HPDE6-E6E7 (cell line): Measurements from ENCODE around the gene ZFP82.

Source experiments
- DNase-seq: peaks from one replicate; pipeline ENCODE4 v3.0.0; 2011; ENCODE audit warnings: missing footprints; ENCODE audit errors: extremely low spot score

Gene ZFP82

DNA sequence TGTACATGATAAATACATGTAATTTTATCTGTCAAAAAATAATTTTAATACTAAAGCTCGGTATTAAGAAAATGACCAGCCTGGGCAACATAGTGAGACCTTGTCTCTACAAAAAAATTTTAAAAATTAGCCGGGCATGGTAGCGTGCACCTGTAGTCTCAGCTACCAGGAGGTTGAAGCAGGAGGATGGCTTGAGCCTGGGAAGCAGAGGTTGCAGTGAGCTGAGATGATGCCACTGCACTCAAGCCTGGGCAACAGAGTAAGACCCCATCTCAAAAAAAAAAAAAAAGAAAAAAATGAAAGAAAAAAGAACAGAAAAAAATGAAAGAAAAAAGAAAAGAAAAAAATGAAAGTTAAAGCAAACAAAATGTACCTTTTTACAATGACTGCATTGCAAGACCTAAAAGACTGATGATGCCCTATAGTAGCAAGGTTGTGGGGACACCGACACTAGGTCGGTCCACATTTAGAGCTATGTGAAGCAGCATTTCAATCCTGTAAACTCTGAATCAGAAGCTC lies 44.7 kb downstream of the ZFP82 start:
- no peak for DNase-seq

DNA sequence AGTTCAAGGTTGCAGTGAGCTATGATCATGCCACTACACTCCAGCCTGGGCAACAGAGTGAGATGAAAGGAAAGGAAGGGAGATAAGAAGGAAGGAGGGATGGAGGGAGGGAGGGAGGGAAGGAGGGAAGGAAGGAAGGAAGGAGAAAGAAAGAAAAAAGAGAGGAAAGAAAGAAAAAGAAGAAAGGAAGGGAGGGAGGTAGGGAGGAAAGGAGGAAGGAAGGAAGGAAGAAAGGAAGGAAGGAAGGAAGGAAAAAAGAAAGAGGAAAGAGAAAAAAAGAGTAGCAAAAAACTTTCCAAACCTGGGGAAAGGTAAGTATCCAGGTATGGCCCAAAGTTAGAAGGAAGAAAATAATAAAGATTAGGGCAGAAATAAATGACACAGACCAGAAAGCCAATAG lies 46.6 kb downstream of the ZFP82 start:
- DNase-seq = no peak

DNA sequence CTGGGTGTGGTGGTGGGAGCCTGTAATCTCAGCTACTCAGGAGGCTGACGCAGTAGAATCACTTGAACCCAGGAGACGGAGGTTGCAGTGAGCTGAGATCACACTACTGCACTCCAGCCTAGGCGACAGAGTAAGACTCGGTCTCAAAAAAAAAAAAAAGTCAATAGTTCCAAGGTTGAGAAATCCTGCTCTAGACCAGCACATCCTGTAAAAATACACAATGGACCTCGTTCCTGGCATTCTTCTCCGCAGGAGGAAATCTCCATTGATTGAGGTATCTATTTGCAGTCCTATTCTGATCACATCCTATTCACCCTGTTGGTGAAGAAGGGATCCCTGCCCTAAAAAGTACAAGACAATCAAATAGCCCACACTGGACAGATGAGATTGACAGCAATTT lies 54.6 kb downstream of the ZFP82 start:
- DNase-seq = no peak
